Measurements from ENCODE around the gene HSPD1. TPM values are rescaled to one million over a fixed set of nuclear protein-coding genes. Genes with fewer than 3 reads are reported as not detected.

HSPD1 gene
- total and polyA plus RNA-seq, 2 of the 13 experiments (the other 11 are each of a cell fraction or from before 2014, with no cell fraction given) = 685 to 2,610 TPM

GRCh38 chr2:197498937-197499593, 575 bp downstream of the HSPD1 start (continued):
- TF ChIP-seq ZNF614 (CRISPR knock-in tag; IDR thresholded peaks at IDR 0.05; ENCODE audit: borderline replicate concordance) (no peak), RBM22 (optimal IDR thresholded peaks at IDR 0.05; ENCODE audit: low read length) (peak; percentile 62), SMARCE1 (IDR thresholded peaks at IDR 0.05; ENCODE audit: borderline replicate concordance) (no peak), THAP9 (CRISPR knock-in tag; IDR thresholded peaks at IDR 0.05; ENCODE audit: borderline replicate concordance) (peak; percentile 4; the same call in 1 of the 2 replicates), NFIB (CRISPR knock-in tag; IDR thresholded peaks at IDR 0.05; ENCODE audit: borderline replicate concordance) (no peak), CTCF (CRISPR knock-in tag; IDR thresholded peaks at IDR 0.05) (no peak; the same call in 1 of the 2 replicates), PITX1 (CRISPR knock-in tag; IDR thresholded peaks at IDR 0.05) (no peak), MAFG (CRISPR knock-in tag; IDR thresholded peaks at IDR 0.05) (no peak), ZBTB37 (CRISPR knock-in tag; IDR thresholded peaks at IDR 0.05) (peak; percentile 58; the same call in 1 of the 2 replicates), MAFK (conservative IDR thresholded peaks at IDR 0.05 in 1 of 2, IDR thresholded peaks at IDR 0.05 in 1 of 2; ENCODE audit: low read length in 2 of 2) (peak; percentile 29 to 48; a peak in 3 of 4 replicates), POLR2AphosphoS5 (IDR thresholded peaks at IDR 0.05; ENCODE audit: low read depth, low read length) (peak; percentile 54), ZNF768 (CRISPR knock-in tag; IDR thresholded peaks at IDR 0.05) (0 out of 2 replicates have a peak, but pooled peaks have one; percentile 43), ZNF761 (CRISPR knock-in tag; conservative IDR thresholded peaks at IDR 0.05) (no peak), NFKB2 (CRISPR knock-in tag; IDR thresholded peaks at IDR 0.05; ENCODE audit: borderline replicate concordance) (no peak), MBD4 (IDR thresholded peaks at IDR 0.05; ENCODE audit: borderline replicate concordance, low read length) (peak; percentile 62; the same call in 1 of the 2 replicates), CENPBD1 (CRISPR knock-in tag; IDR thresholded peaks at IDR 0.05; ENCODE audit: borderline replicate concordance, low read depth) (no peak), TBX2 (CRISPR knock-in tag; IDR thresholded peaks at IDR 0.05; ENCODE audit: borderline replicate concordance) (no peak), NFYB (CRISPR knock-in tag; IDR thresholded peaks at IDR 0.05) (no peak), POLR2AphosphoS2 (IDR thresholded peaks at IDR 0.05; ENCODE audit: low read depth, low read length) (peak; percentile 22; the same call in 1 of the 2 replicates), SMAD3 (CRISPR knock-in tag; IDR thresholded peaks at IDR 0.05) (no peak), ZNF225 (CRISPR knock-in tag; IDR thresholded peaks at IDR 0.05) (no peak), NRL (CRISPR knock-in tag; IDR thresholded peaks at IDR 0.05; ENCODE audit: borderline replicate concordance) (no peak), ZNF124 (CRISPR knock-in tag; IDR thresholded peaks at IDR 0.05) (no peak), SP5 (CRISPR knock-in tag; IDR thresholded peaks at IDR 0.05; ENCODE audit: borderline replicate concordance, low read depth) (no peak)
